GM19467 (cell line): ENCODE results near the gene CERS6.

Experiments used
- ATAC-seq: cut with Tn5 transposase; IDR thresholded peaks from one replicate; pipeline ENCODE4 v1.9.1; 2021; ENCODE audit warnings: mild to moderate bottlenecking, moderate library complexity; ENCODE audit not compliant: unreplicated experiment

The CERS6 gene

GRCh38 chr2:168692132-168692744 lies 236.2 kb downstream of the CERS6 start:
- no peak for ATAC-seq

- ATAC-seq, result no peak
Measured at GRCh38 chr2:168694173-168694572, 238.1 kb downstream of the CERS6 start.

GRCh38 chr2:168694866-168695265 lies 238.8 kb downstream of the CERS6 start:
- ATAC-seq, result no peak

DNA sequence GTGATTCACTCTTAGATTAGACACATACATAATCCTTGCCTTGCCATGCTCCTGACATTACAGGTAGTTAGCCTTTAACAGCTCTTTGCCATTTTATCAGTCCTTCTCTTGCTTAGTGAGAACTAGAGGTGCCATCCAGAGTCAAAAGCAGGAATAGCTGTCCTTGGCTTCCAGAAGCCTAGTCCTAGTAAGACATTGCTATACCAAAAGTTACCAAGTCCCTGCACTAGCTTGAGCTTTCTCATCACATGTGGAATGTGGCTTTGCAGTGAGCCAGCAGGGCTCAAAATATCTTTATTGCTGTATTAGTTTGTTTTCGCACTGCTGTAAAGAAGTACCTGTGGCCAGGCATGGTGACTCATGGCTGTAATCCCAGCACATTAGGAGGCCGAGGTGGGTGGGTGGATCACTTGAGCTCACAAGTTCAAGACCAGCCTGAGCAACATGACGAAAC lies 241.6 kb downstream of the CERS6 start:
- no peak for ATAC-seq

DNA sequence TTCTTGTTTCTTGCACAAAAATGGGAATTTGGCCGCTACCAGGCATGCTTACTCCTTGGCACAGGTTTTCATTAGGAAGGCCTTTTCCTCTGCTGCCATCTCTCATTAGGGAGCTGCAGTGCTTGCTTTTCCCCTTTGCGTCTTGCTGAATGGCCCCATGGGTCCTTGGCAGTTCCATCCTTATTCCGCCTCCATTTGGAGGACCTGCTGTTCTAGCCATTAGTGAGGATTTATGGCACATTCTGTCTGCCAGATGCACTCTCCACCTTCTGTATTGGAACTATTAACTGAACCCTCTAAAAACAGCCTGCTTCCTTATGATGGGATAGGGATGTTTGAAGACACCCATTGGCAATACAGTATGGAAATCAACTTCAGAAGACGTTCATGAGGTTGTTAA lies 242.9 kb downstream of the CERS6 start:
- no peak for ATAC-seq

DNA sequence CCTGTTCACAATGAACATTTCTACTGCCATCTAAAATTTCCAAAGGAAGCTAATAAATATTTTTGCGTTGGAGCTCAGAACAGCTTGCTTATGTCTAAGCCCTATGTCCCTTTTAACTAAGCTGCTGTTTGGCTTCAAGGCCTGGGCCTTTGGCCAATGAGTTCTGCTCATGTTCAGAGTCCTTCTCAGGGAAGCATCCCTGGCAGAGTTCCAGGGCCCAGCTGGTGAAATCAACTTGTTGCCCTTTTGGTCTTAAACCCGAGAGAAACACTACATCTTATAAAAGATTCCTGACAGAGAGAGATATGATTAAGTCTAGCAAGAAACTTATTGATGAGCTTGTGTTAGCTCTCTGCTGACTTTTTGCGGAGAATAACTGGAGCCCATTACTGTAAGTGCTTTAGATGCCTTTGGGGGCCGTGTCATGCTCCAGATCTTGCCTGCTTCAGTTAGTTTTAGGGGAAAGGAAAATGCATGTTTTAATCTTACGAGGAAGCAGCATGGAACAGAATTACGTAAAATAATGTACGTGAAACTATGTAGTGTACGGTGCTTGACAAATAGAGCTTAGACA lies 243.9 kb downstream of the CERS6 start:
- ATAC-seq, result no peak

GRCh38 chr2:168700615-168701245 lies 244.7 kb downstream of the CERS6 start:
- no peak for ATAC-seq

- ATAC-seq, result no peak
Measured at GRCh38 chr2:168702579-168702978, 246.5 kb downstream of the CERS6 start.

- ATAC-seq, result no peak
Measured at GRCh38 chr2:168703926-168704325, 247.9 kb downstream of the CERS6 start.

DNA sequence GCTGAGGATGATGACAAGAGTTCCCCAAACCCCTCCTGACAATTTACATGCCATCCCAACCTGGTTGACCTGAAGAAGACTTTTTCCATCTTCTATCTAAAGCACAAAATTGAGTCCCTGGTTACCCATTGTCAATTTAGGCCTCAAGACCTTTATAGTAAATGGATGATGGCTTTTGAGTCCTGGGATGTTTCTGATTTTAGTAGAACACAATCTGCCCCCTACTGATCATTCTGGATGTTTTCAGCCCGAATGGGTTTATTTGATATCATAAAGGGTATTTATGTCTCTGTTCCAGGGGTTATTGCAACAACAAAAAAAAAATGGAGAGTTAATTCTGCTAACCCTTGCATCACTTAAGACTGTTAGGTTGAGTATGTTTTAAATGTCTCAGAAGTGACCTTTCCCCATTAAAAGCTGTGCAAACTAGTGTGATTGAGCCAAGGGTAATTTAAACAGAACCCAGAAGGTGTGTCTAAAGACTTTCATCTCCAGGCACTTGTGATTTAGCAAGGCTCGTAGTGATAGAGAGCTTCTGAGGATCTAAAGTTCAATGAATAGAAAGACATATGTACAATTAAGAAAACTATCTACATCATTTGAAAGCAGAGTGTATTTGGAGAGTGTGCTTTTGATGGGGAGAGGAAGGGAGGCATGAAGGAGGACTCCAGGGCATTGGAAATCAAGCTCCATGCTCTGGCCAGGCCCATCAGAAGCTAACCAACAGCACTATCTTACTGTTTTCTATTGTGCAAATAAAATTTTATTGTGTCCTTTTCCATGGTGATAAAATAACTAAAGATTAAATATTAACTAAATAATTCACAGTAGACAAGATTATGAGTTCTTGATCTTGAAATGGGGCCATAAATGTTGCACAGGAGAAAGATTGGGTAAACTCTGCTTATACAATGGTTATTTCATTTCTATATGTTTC lies 249.7 kb downstream of the CERS6 start:
- ATAC-seq, result no peak

DNA sequence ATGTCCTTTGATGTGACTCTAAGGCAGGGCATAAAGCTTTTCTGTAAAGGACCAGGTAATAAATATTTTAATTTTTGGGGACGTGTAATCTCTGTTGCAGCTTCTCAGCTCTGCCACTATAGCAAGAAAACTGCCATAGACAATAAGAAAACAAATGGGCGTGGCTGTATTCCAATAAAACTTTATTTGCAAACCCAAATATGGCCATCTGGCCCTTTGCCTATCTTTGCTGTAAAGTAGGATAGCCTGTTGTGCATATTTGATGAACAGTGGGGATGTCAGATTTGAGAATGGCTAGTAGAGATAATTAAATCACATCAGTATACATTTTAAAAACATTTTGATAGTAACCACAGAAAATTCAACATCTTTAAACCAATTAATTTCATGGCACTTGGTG lies 250.7 kb downstream of the CERS6 start:
- ATAC-seq, result no peak

DNA sequence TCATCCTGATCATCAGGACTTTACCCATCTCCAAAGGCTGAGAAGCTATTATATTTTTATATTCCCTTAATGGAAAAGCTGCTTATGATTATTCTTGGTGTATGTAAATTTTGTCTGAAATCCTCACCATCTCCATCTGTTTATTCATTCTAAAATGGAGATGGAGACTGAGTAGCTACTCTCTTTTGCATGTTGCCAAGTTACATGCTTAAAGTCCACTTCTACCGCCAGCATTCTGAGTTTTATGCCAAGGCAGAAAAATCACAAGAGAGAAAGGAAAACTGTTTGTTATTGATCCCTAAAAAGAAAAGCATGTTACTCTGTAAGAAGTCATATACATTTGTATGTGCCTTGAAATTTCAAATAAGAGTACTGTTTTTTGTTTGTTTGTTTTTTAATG lies 252.0 kb downstream of the CERS6 start:
- no peak for ATAC-seq

DNA sequence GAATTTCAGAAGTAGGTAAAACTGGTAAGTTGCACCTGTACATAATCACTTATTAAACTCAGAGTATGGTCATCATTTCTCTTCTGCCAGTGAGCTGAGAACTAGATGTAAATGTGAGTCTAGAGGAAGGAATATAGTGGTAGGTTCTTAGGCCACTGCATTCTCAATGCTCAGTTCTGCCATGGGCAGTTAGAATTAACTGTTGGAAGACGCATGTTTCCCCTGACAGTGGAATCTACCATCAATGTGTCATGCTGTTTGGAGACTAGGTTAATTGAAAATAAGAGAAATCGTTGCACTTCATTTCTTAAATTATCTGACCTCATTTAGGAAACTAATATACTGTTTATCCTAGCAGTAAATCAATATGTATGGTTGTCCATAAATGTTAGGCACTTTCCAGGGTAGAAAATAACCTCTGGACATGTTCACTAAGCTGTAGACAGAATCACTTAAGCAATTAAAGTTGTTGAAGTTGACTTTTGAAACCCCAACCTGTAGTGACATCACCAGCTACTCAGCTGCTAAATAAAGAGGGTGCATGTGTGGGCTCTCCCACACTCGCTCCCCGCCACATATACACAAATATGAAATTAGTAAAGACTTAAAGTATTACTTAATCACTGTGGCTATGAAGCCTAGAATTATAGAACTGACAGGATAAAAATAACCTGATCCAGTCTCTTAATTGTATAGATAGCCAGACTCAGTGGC lies 254.8 kb downstream of the CERS6 start:
- ATAC-seq, result no peak

DNA sequence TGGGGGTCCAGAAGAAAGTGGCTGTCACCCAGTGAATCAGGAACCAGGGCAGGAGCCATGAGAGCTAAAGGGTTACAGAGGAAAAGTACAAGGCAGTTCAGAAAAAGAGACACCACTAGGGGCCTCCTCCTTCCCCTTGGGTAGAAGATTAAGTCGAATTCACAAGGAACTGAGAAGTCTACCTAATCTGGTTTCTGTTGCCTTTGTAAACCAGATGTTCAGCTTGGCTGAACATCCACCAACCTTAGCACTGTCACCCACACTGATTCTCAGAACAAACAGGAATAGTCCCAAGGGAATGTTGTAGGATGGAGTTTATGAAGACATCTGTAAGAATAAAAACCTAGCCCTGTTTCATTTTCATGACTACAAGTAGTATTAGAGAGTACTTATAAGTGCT lies 256.0 kb downstream of the CERS6 start:
- peak; percentile 98 for ATAC-seq

DNA sequence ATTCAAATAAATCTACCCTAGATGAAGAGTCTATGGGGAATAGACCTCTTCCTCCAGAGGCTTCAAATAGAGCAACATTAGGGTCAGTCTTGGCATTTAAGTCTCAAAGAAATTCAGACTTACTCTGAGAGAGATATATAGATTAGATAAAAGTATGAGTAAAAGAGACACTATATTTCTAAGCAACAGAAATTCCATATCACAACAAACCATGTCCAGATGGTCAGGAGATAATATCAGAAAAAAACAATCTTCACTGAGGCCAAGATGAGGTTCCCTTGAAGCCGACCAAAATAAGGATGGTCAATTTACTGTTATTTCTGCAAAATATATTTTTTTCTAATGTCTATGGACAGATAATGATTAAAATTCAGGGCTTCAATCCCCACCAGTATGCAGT lies 257.3 kb downstream of the CERS6 start:
- no peak for ATAC-seq

GRCh38 chr2:168715849-168716248 lies 259.8 kb downstream of the CERS6 start:
- no peak for ATAC-seq

DNA sequence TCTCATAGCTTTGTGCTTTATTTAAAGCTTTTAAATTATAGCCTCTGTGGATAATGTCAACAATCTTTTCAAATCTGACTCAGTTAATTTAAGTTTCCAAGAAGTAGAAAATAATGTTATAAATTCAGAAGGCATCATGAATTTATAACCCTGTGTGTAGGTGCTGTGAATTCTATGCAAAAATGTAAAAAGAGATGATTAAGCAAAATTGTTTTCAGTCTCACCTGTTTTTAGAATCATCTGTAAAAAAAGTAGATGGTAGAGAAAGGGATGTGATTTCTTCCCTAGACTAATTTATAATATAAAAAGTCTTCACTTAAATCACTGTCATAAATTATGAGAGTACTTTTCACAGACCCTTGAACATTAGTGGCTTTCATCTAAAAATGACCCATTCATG lies 260.8 kb downstream of the CERS6 start:
- no peak for ATAC-seq

GRCh38 chr2:168717790-168718502 lies 261.9 kb downstream of the CERS6 start:
- no peak for ATAC-seq

DNA sequence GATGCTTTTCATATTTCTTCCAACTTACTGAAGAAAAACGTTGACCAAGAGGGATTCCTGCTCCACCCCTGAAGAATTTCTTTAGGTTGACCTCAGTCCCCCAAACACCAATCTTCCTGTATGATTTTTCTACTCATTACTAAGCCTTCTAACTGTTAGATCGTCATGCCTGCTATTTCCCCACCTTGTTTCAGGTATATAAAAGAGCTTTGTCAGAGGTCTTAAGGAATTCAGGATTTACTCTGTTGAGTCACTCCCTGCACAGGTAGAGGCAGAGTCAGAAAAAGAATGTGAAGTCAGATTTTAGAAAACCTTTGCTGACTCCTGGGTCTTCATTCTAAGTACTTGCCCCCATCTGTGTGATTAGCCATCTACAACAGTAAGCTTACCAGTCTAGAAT lies 262.6 kb downstream of the CERS6 start:
- ATAC-seq, result no peak

- no peak for ATAC-seq
Measured at GRCh38 chr2:168719446-168719845, 263.4 kb downstream of the CERS6 start.
